Measurements from ENCODE around the gene CCNK. TPM values are rescaled to one million over a fixed set of nuclear protein-coding genes. Genes with fewer than 3 reads are reported as not detected.

Gene CCNK
- total and polyA plus RNA-seq, 2 of the 13 experiments (the other 11 are each of a cell fraction or from before 2014, with no cell fraction given) = 4.9 to 9.7 TPM

DNA sequence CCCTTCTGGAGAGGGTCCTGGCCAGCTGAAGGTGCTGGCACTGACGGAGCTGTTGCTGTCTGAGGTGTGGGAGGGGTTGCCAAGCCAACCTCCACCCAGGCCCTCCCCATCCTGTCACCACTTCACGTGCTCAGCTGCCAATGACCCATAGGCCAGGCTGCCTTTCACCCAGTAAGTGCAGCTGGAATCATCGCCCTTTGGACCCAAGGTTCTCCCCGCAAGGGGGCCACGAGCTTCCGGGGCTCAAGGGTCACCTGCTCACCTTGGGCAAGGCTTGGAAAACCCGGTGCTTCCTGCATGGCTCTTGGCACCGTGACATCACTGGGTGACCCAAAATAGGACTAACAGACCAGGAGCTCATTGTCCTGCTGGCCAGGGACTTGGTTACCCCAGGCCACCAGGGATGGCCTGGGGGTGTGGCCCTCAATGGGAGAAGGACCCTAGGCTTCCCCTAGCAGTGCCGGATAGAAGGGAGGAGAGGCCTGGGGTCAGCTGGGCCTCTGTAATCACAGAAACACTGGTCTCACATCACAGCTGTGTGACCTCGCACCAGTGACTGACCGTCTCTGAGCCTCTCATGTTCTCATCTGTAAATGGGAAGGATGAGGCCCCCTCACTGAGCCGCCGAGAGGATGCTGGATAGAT lies 71.5 kb downstream of the CCNK start (continued):
- TF ChIP-seq, protein P1, sequence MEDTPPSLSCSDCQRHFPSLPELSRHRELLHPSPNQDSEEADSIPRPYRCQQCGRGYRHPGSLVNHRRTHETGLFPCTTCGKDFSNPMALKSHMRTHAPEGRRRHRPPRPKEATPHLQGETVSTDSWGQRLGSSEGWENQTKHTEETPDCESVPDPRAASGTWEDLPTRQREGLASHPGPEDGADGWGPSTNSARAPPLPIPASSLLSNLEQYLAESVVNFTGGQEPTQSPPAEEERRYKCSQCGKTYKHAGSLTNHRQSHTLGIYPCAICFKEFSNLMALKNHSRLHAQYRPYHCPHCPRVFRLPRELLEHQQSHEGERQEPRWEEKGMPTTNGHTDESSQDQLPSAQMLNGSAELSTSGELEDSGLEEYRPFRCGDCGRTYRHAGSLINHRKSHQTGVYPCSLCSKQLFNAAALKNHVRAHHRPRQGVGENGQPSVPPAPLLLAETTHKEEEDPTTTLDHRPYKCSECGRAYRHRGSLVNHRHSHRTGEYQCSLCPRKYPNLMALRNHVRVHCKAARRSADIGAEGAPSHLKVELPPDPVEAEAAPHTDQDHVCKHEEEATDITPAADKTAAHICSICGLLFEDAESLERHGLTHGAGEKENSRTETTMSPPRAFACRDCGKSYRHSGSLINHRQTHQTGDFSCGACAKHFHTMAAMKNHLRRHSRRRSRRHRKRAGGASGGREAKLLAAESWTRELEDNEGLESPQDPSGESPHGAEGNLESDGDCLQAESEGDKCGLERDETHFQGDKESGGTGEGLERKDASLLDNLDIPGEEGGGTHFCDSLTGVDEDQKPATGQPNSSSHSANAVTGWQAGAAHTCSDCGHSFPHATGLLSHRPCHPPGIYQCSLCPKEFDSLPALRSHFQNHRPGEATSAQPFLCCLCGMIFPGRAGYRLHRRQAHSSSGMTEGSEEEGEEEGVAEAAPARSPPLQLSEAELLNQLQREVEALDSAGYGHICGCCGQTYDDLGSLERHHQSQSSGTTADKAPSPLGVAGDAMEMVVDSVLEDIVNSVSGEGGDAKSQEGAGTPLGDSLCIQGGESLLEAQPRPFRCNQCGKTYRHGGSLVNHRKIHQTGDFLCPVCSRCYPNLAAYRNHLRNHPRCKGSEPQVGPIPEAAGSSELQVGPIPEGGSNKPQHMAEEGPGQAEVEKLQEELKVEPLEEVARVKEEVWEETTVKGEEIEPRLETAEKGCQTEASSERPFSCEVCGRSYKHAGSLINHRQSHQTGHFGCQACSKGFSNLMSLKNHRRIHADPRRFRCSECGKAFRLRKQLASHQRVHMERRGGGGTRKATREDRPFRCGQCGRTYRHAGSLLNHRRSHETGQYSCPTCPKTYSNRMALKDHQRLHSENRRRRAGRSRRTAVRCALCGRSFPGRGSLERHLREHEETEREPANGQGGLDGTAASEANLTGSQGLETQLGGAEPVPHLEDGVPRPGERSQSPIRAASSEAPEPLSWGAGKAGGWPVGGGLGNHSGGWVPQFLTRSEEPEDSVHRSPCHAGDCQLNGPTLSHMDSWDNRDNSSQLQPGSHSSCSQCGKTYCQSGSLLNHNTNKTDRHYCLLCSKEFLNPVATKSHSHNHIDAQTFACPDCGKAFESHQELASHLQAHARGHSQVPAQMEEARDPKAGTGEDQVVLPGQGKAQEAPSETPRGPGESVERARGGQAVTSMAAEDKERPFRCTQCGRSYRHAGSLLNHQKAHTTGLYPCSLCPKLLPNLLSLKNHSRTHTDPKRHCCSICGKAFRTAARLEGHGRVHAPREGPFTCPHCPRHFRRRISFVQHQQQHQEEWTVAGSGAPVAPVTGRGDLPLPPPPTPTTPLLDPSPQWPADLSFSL (CRISPR knock-in tag; IDR thresholded peaks at IDR 0.05) = no peak
- TF ChIP-seq ZNF83 (CRISPR knock-in tag; IDR thresholded peaks at IDR 0.05; ENCODE audit: borderline replicate concordance) (no peak), NRL (CRISPR knock-in tag; IDR thresholded peaks at IDR 0.05; ENCODE audit: borderline replicate concordance) (no peak), ZNF558 (CRISPR knock-in tag; IDR thresholded peaks at IDR 0.05; ENCODE audit: borderline replicate concordance) (peak; percentile 56; the same call in 1 of the 2 replicates), ADNP (CRISPR knock-in tag; IDR thresholded peaks at IDR 0.05) (no peak; the same call in 1 of the 2 replicates), PHF5A (CRISPR knock-in tag; IDR thresholded peaks at IDR 0.05; ENCODE audit: low read depth, unreplicated experiment) (peak; percentile 95), ZNF891 (CRISPR knock-in tag; IDR thresholded peaks at IDR 0.05) (peak; percentile 72), KLF9 (CRISPR knock-in tag; IDR thresholded peaks at IDR 0.05; ENCODE audit: low read depth) (peak; percentile 86; the same call in 1 of the 2 replicates), NFE2L2 (IDR thresholded peaks at IDR 0.05; ENCODE audit: low read length) (no peak), ETV5 (CRISPR knock-in tag; IDR thresholded peaks at IDR 0.05; ENCODE audit: borderline replicate concordance) (peak; percentile 100), IRF2 (CRISPR knock-in tag; IDR thresholded peaks at IDR 0.05) (peak; percentile 95), TBX3 (IDR thresholded peaks at IDR 0.05; ENCODE audit: borderline replicate concordance) (peak; percentile 92), ZNF782 (CRISPR knock-in tag; IDR thresholded peaks at IDR 0.05; ENCODE audit: borderline replicate concordance) (peak; percentile 73; the same call in 1 of the 2 replicates), U2AF2 (IDR thresholded peaks at IDR 0.05; ENCODE audit: low read depth, low read length) (peak; percentile 81; the same call in 1 of the 2 replicates)
- TF ChIP-seq, protein P2, sequence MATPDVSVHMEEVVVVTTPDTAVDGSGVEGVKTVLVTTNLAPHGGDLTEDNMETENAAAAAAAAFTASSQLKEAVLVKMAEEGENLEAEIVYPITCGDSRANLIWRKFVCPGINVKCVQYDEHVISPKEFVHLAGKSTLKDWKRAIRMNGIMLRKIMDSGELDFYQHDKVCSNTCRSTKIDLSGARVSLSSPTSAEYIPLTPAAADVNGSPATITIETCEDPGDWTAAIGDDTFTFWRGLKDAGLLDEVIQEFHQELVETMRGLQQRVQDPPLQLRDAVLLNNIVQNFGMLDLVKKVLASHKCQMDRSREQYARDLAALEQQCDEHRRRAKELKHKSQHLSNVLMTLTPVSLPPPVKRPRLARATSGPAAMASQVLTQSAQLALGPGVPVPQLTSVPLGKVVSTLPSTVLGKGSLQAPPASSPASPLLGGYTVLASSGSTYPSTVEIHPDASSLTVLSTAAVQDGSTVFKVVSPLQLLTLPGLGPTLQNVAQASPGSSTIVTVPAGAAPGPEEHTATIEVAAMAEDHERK (CRISPR knock-in tag; IDR thresholded peaks at IDR 0.05; ENCODE audit: low read depth) = no peak

All from HepG2 (cell line).